GM12891 (cell line): ENCODE results near the gene FAM222A.

Source experiments
- DNase-seq: peaks from one replicate; pipeline ENCODE4 v3.0.0; 2011; ENCODE audit warnings: low spot score; ENCODE audit not compliant: insufficient read length
- FAIRE-seq: peaks from 2 replicates; lab custom pipeline; 2011; peaks lifted over from hg19 to GRCh38; lab: Jason Lieb, UNC
- PAX5 ChIP-seq: IDR thresholded peaks from 2 replicates; pipeline ENCODE4 v1.6.1; 2011; ENCODE audit warnings: low read length, moderate library complexity, mild to moderate bottlenecking; ENCODE audit not compliant: insufficient read depth, severe bottlenecking
- POLR2A ChIP-seq: IDR thresholded peaks from 2 replicates; pipeline ENCODE4 v1.6.1; 2011; ENCODE audit warnings: low read depth, low read length, control low read depth
- POLR2AphosphoS5 ChIP-seq: IDR thresholded peaks from 2 replicates; pipeline ENCODE4 v1.6.1; 2011; ENCODE audit warnings: low read depth, low read length, control low read depth
- POU2F2 ChIP-seq: IDR thresholded peaks from 2 replicates; pipeline ENCODE4 v1.6.1; 2011; ENCODE audit warnings: low read depth, mild to moderate bottlenecking, control low read depth, low read length, moderate library complexity
- SPI1 ChIP-seq: IDR thresholded peaks from 2 replicates; pipeline ENCODE4 v1.6.1; 2011; ENCODE audit warnings: low read depth, low read length, control low read depth
- TAF1 ChIP-seq: IDR thresholded peaks from 2 replicates; pipeline ENCODE4 v1.6.1; 2011; ENCODE audit warnings: low read depth, low read length, control low read depth

Gene FAM222A

GRCh38 chr12:109796057-109796456, 82.4 kb downstream of the FAM222A start:
- DNase-seq (no peak), FAIRE-seq (no peak)
- TF ChIP-seq TAF1, result no peak
- TF ChIP-seq POU2F2, result no peak
- no peak for TF ChIP-seq SPI1
- TF ChIP-seq POLR2AphosphoS5, result no peak
- TF ChIP-seq POLR2A, result no peak

GRCh38 chr12:109797905-109798669, 84.5 kb downstream of the FAM222A start:
- no peak for TF ChIP-seq TAF1
- no peak for TF ChIP-seq PAX5
- TF ChIP-seq POLR2AphosphoS5, result no peak
- no peak for TF ChIP-seq POLR2A
- no peak for TF ChIP-seq SPI1
- TF ChIP-seq POU2F2, result no peak
- FAIRE-seq (no peak), DNase-seq (no peak)

- no peak for TF ChIP-seq POU2F2
- no peak for TF ChIP-seq PAX5
- no peak for TF ChIP-seq POLR2AphosphoS5
- TF ChIP-seq POLR2A, result no peak
- TF ChIP-seq SPI1, result no peak
- FAIRE-seq, result no peak
- DNase-seq, result no peak
Observed at GRCh38 chr12:109798691-109799090, 85.1 kb downstream of the FAM222A start.

- TF ChIP-seq TAF1 (no peak), SPI1 (no peak), PAX5 (no peak), POLR2AphosphoS5 (no peak), POLR2A (no peak), POU2F2 (no peak)
- no peak for FAIRE-seq
- no peak for DNase-seq
Observed at GRCh38 chr12:109800536-109800935, 86.9 kb downstream of the FAM222A start.

GRCh38 chr12:109802828-109803227, 89.2 kb downstream of the FAM222A start:
- TF ChIP-seq PAX5 (no peak), TAF1 (no peak), POLR2A (no peak), POLR2AphosphoS5 (no peak), POU2F2 (no peak), SPI1 (no peak)
- DNase-seq, result no peak
- no peak for FAIRE-seq

- FAIRE-seq, result no peak
- no peak for DNase-seq
- TF ChIP-seq POLR2A (no peak), SPI1 (no peak), POLR2AphosphoS5 (no peak), TAF1 (no peak), PAX5 (no peak), POU2F2 (no peak)
Observed at GRCh38 chr12:109803678-109804077, 90.1 kb downstream of the FAM222A start.

GRCh38 chr12:109804820-109805761, 91.5 kb downstream of the FAM222A start:
- DNase-seq (peak; percentile 79), FAIRE-seq (peak; percentile 76)
- no peak for TF ChIP-seq POLR2AphosphoS5
- no peak for TF ChIP-seq TAF1
- TF ChIP-seq SPI1, result no peak
- no peak for TF ChIP-seq POU2F2
- TF ChIP-seq PAX5, result no peak
- no peak for TF ChIP-seq POLR2A

GRCh38 chr12:109807954-109808643, 94.5 kb downstream of the FAM222A start:
- FAIRE-seq, result no peak
- DNase-seq, result no peak
- no peak for TF ChIP-seq PAX5
- no peak for TF ChIP-seq SPI1
- no peak for TF ChIP-seq TAF1
- TF ChIP-seq POU2F2, result no peak
- no peak for TF ChIP-seq POLR2A
- no peak for TF ChIP-seq POLR2AphosphoS5
